H1 (cell line): ENCODE measurements around the gene ANAPC13. TPM values are rescaled to one million over a fixed set of nuclear protein-coding genes. Genes with fewer than 3 reads are reported as not detected.

Experiments
- ASH2L ChIP-seq: fragments of 200-600, 300-600 bp; sonication (generic); IDR thresholded peaks from one replicate; pipeline ENCODE4 v1.7.1; 2017; ENCODE audit warnings: low read length
- ATF2 ChIP-seq: IDR thresholded peaks from 2 replicates; pipeline ENCODE4 v1.6.1; 2012; ENCODE audit warnings: low read length, inconsistent platforms
- CHD2 ChIP-seq: IDR thresholded peaks from 2 replicates; pipeline ENCODE4 v1.6.1; 2012; ENCODE audit warnings: low read length, improper control_type of control experiment
- SAP30 ChIP-seq: fragments of 300-600 bp; sonication (generic); IDR thresholded peaks from 2 replicates; pipeline ENCODE4 v1.7.1; 2012; ENCODE audit warnings: low read length, moderate library complexity, mild to moderate bottlenecking, inconsistent platforms; ENCODE audit not compliant: insufficient read depth, insufficient replicate concordance
- polyA plus RNA-seq, 7 experiments: library from polyadenylated mRNA; depleted of rRNA in 3 of 7; stranded (reverse) in 5 of 7; unstranded in 2 of 7; fragments of >200 nt in 5 of 7; fragments of 200-250 nt in 2 of 7; gene quantifications; 1 replicate in 5 of 7; 2 replicates in 1 of 7; 4 replicates in 1 of 7; pipeline versions ENCODE4 v1.2.1 to v1.2.3, GENCODE V29; 2011 to 2013; ENCODE audit warnings: missing spikeins in 2 of 7, mixed read lengths in 2 of 7
- total RNA-seq: library from RNA; stranded (reverse); fragmentation: NEBNext Ultra II Directional; extraction: Animal tissue kit (Norgen Biotek cat#: 25700); gene quantifications from 2 replicates; pipeline ENCODE4 v1.2.1, GENCODE V29; 2021

The ANAPC13 gene
- total and polyA plus RNA-seq, 2 of the 8 experiments (the other 6 are each of a cell fraction or from before 2014, with no cell fraction given), result 33.3 to 34.0 TPM

GRCh38 chr3:134441821-134442220 lies 44.0 kb downstream of the ANAPC13 start (continued):
- no peak for TF ChIP-seq ATF2
- no peak for TF ChIP-seq CHD2
- TF ChIP-seq ASH2L, result no peak
- TF ChIP-seq SAP30, result no peak
